Activated CD4-positive, alpha-beta T cell treated with anti-CD3 and anti-CD28 coated beads, Interleukin-2, Interleukin-6, amounts not matched to agents 100 ng/mL and 50 ng/mL, durations not matched to agents 16 hours and 8 hours (primary cell): ENCODE data around the gene PNMA8B.

Source experiments
- DNase-seq: peaks from one replicate; pipeline ENCODE4 v3.0.0-alpha.2; 2020

Gene PNMA8B

DNA sequence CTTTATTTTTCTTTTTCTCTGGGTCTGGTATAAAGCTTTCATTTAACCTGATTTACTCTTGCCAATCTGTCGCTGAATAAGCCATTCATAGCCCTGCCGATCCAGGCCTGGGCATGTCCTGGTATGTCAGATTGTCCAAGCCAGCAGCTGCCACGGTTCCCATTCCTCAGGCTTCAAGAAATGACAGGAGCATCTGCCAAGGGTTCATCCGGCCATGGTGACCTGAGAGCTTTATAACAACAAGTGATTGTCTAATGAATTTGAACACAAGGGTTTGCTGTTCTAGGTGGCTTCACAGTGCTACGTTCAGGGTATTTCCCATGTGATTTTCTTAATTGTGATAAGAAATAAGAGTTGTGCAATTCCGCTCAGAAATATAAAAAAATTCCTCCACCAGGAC is 44.3 kb downstream of the PNMA8B start:
- DNase-seq: no peak

DNA sequence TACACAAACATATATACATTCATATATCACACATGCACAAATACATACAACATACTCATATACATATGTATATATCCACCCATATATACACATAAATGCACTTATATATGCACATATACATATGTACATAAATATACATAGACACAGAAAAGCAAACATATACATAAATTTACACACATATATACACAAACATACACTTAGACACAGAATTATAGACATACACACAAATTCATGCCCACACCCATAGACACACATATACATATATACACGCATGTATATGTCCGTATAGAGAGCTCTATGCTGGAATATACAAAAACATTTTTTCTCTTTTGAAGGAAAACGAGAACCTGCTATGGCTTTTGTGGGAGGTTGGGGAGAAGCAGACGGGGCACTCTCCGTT is 44.9 kb downstream of the PNMA8B start:
- DNase-seq: no peak

DNA sequence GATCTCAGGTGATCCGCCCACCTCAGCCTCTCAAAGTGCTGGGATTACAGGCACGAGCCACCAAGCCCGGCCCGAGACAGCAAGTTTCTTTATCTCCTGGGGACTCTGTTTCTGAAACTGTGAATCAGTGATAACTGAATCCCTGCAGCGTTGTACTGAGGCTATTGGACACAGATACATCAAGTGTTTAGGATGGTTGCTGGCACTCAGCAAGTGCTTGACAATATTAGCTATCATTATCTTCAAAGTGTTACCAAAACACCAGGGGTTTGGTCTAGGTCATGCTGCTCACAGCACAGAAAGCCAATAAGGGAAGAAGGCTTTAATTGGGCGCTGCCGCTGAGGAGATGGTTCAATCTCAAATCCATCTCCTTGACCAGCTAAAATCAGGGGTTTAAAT is 46.4 kb downstream of the PNMA8B start:
- DNase-seq: no peak

- no peak for DNase-seq
These were observed 47.1 kb downstream of the PNMA8B start for GRCh38 chr19:46448601-46449000.

DNA sequence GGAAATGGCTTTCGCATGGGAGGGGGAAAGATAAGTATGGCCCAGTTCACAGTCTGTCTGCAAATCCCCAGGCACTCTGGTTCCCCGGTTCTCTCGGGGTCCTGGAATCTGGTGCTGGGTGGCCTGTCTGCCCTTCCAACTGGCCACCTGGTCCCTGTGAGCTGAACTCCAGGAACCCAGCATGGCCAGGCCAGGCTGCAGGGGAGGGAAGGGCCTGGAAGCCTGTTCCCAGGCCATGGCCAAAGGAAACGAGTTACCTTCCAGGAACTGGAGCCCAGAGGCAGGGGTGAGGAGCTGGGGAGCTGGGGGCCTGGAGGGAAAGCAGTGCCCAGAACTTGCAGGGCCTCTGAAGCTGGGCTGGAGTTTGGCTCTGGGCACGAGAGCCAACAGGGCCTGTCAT is 47.8 kb downstream of the PNMA8B start:
- no peak for DNase-seq

DNA sequence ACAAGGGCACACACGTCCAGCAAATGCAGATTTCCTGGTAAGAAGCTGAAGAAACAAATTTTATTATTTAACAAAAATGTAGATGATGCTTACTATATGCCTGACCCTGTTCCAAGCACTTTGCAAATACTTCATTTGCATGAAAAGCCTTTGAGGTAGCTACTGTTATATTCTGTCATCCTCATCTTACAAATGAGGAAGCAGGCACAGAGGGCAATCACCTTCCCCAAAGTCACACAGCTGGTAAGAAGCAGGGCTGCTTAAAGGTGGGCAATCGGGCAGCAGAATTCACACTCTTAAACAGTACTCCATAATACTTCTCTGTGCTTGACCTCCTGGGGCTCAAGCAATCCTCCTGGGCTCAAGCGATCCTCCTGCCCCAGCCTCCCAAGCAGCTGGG is 48.7 kb downstream of the PNMA8B start:
- no peak for DNase-seq

DNA sequence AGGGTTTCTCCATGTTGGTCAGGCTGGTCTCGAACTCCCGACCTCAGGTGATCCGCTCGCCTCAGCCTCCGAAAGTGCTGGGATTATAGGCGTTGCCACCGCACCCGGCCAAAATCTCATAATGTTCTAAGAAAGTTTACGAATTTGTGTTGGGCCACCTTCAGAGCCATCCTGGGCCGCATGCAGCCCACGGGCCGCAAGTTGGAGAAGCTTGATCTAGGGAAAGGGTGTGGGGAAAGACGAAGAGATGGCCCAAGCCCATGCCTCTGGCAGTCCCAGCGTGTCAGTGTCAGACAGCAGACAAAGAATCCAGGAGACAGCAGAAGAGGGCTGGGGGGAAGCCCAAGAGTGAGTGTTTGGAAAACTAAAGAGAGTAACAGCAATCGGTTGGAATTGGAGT is 49.6 kb downstream of the PNMA8B start:
- no peak for DNase-seq

GRCh38 chr19:46442808-46443450 is 52.7 kb downstream of the PNMA8B start:
- DNase-seq: no peak

DNA sequence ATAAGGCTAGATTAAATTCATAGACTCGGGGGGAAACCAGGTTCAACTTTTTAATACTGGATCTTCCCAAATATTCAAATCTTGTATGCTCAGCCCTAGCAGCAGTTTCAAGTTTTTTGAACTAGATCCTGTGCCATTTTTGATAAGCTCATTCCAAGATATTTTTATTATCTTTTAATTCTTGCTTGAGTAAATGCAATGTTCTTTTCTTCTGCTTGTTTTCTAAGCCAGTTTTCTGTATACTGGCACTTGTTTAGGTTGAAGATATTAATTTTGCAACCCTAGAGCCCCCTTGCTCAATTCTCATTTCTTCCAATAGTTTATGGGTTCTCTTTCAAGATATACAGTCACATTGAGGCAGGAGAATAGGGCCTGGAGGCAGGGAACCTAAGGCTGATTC is 53.8 kb downstream of the PNMA8B start:
- no peak for DNase-seq
